Common myeloid progenitor, CD34-positive (primary cell): ENCODE results near the gene UGT2A3.

Experiments used
- CTCF ChIA-PET: fragments of 350-600 bp; sonication (Branson Sonifier 250); formaldehyde crosslinking; loops from one replicate; lab custom pipeline; 2021; ENCODE audit warnings: antibody characterized with exemption; lab: Charles Lee
- POLR2A ChIA-PET: fragments of 350-600 bp; sonication (Branson Sonifier 250); formaldehyde crosslinking; loops from one replicate; lab custom pipeline; 2021; ENCODE audit warnings: antibody characterized with exemption; lab: Charles Lee
- DNase-seq, 3 donors: peaks; one replicate each; pipeline versions ENCODE4 v3.0.0 to v3.0.0-alpha.2; 2013
- H3K27ac ChIP-seq, 2 experiments: 1 replicate in 1 of 2; 2 replicates in 1 of 2; pipeline ENCODE4 v1.7.0; 2013; ENCODE audit warnings: inconsistent platforms in 2 of 2, low read length in 2 of 2, mild to moderate bottlenecking in 2 of 2, low read depth in 1 of 2, moderate library complexity in 1 of 2; ENCODE audit not compliant: severe bottlenecking in 2 of 2, insufficient read depth in 1 of 2, poor library complexity in 1 of 2
- H3K27me3 ChIP-seq, 5 experiments: replicated peaks in 2 of 5; 1 replicate in 3 of 5; 2 replicates in 2 of 5; pipeline versions ENCODE4 v1.6.1 to v1.7.0; 2013; ENCODE audit warnings: low read length in 4 of 5, mild to moderate bottlenecking in 2 of 5, moderate library complexity in 2 of 5, inconsistent platforms in 1 of 5; ENCODE audit not compliant: insufficient read depth in 5 of 5, control insufficient read depth in 4 of 5
- H3K36me3 ChIP-seq, 4 experiments: 1 replicate in 2 of 4; 2 replicates in 2 of 4; pipeline versions ENCODE4 v1.6.1 to v1.7.0; 2013; ENCODE audit warnings: low read length in 3 of 4, control low read depth in 1 of 4, mild to moderate bottlenecking in 1 of 4; ENCODE audit not compliant: control insufficient read depth in 4 of 4, insufficient read depth in 4 of 4
- H3K4me1 ChIP-seq, 4 experiments: 1 replicate in 3 of 4; 2 replicates in 1 of 4; pipeline versions ENCODE4 v1.6.1 to v1.7.1; 2013; ENCODE audit warnings: low read length in 3 of 4, mild to moderate bottlenecking in 3 of 4, control low read depth in 1 of 4, inconsistent platforms in 1 of 4, moderate library complexity in 1 of 4; ENCODE audit not compliant: control insufficient read depth in 4 of 4, insufficient read depth in 4 of 4; ENCODE audit errors: control extremely low read depth in 1 of 4
- H3K4me3 ChIP-seq, 7 experiments: 1 replicate in 4 of 7; 2 replicates in 3 of 7; pipeline versions ENCODE4 v1.5.1 to v1.7.0; 2013; ENCODE audit warnings: mild to moderate bottlenecking in 7 of 7, low read length in 6 of 7, moderate library complexity in 6 of 7, inconsistent platforms in 2 of 7, low read depth in 2 of 7, control low read depth in 1 of 7; ENCODE audit not compliant: insufficient read depth in 4 of 7, control insufficient read depth in 1 of 7; ENCODE audit errors: extremely low read depth in 1 of 7
- H3K9me3 ChIP-seq, 5 experiments: 1 replicate in 4 of 5; 2 replicates in 1 of 5; pipeline versions ENCODE4 v1.6.1 to v1.7.1; 2013; ENCODE audit warnings: low read length in 4 of 5, mild to moderate bottlenecking in 2 of 5, inconsistent platforms in 1 of 5, low read depth in 1 of 5, moderate library complexity in 1 of 5; ENCODE audit not compliant: control insufficient read depth in 4 of 5, insufficient read depth in 2 of 5; ENCODE audit errors: control extremely low read depth in 1 of 5
- WGBS: methylation state at CpG from one replicate; pipeline ENCODE4 v1.1.5; 2013; ENCODE audit not compliant: insufficient coverage; 5-methylcytosine and 5-hydroxymethylcytosine counted together

UGT2A3 gene

GRCh38 chr4:68904786-68905185 is 46.8 kb downstream of the UGT2A3 start:
- H3K27ac ChIP-seq: no peak overlapping the region
- no peaks in the 10 kb centered on the region for H3K9me3 ChIP-seq
- H3K4me3 ChIP-seq: no peak overlapping the region
- WGBS: 59% methylated on average over 6 of the region's 6 CpGs
- no peak for DNase-seq
- no peaks in the 10 kb centered on the region for H3K27me3 ChIP-seq
- no peaks in the 10 kb centered on the region for H3K36me3 ChIP-seq
- POLR2A ChIA-PET: no interaction called here
- H3K4me1 ChIP-seq: no peaks in the 10 kb centered on the region
- CTCF ChIA-PET: no interaction called here

- CTCF ChIA-PET: no interaction called here
- H3K4me1 ChIP-seq: no peaks in the 10 kb centered on the region
- no CpG with 5 or more reads among the region's 1 CpG for WGBS
- H3K27ac ChIP-seq: no peak overlapping the region
- POLR2A ChIA-PET: no interaction called here
- no peak for DNase-seq
- no peaks in the 10 kb centered on the region for H3K36me3 ChIP-seq
- no peaks in the 10 kb centered on the region for H3K27me3 ChIP-seq
- no peak overlapping the region for H3K4me3 ChIP-seq
- no peaks in the 10 kb centered on the region for H3K9me3 ChIP-seq
Observed at GRCh38 chr4:68896749-68897148, 54.9 kb downstream of the UGT2A3 start.

GRCh38 chr4:68895561-68896198 is 55.9 kb downstream of the UGT2A3 start:
- no peak overlapping the region for H3K4me3 ChIP-seq
- H3K27me3 ChIP-seq: no peaks in the 10 kb centered on the region
- CTCF ChIA-PET: no interaction called here
- no peak for DNase-seq
- no peak overlapping the region for H3K27ac ChIP-seq
- POLR2A ChIA-PET: no interaction called here
- no peaks in the 10 kb centered on the region for H3K9me3 ChIP-seq
- WGBS: 93% methylated on average over 3 of the region's 5 CpGs
- H3K36me3 ChIP-seq: no peaks in the 10 kb centered on the region
- H3K4me1 ChIP-seq: no peaks in the 10 kb centered on the region

- H3K9me3 ChIP-seq: no peaks in the 10 kb centered on the region
- no peak for DNase-seq
- H3K4me1 ChIP-seq: no peaks in the 10 kb centered on the region
- CTCF ChIA-PET: interaction anchor here (0.6 kb wide), 1 partner anchor 373 kb away, joined by 3 read pairs; no protein-coding TSS in a partner anchor
- no peak overlapping the region for H3K4me3 ChIP-seq
- no peaks in the 10 kb centered on the region for H3K36me3 ChIP-seq
- H3K27ac ChIP-seq: no peak overlapping the region
- H3K27me3 ChIP-seq: no peaks in the 10 kb centered on the region
- POLR2A ChIA-PET: no interaction called here
- WGBS: no CpG with 5 or more reads among the region's 1 CpG
Observed at GRCh38 chr4:68892861-68893260, 58.7 kb downstream of the UGT2A3 start.

- no peaks in the 10 kb centered on the region for H3K36me3 ChIP-seq
- H3K27ac ChIP-seq: no peak overlapping the region
- DNase-seq: no peak
- H3K4me1 ChIP-seq: no peaks in the 10 kb centered on the region
- ChIA-PET POLR2A (no interaction called here), CTCF (no interaction called here)
- H3K27me3 ChIP-seq: no peaks in the 10 kb centered on the region
- H3K9me3 ChIP-seq: no peaks in the 10 kb centered on the region
- H3K4me3 ChIP-seq: no peak overlapping the region
- WGBS: no CpG with 5 or more reads among the region's 3 CpGs
Observed at GRCh38 chr4:68891678-68892077, 59.9 kb downstream of the UGT2A3 start.

GRCh38 chr4:68885545-68885944 is 66.1 kb downstream of the UGT2A3 start:
- H3K27ac ChIP-seq: no peak overlapping the region
- WGBS: 100% methylated on average over 1 of the region's 1 CpG
- ChIA-PET POLR2A (no interaction called here), CTCF (no interaction called here)
- H3K4me3 ChIP-seq: no peak overlapping the region
- no peaks in the 10 kb centered on the region for H3K36me3 ChIP-seq
- H3K9me3 ChIP-seq: peaks cover 0 to 1% (median 0%) of the 10 kb centered on the region in 5 experiments
- H3K4me1 ChIP-seq: no peaks in the 10 kb centered on the region
- DNase-seq: no peak
- no peaks in the 10 kb centered on the region for H3K27me3 ChIP-seq

- Histone ChIP-seq H3K36me3 (no peaks in the 10 kb centered on the region), H3K9me3 (peaks cover 0 to 1% (median 0%) of the 10 kb centered on the region in 5 experiments), H3K27ac (no peak overlapping the region), H3K27me3 (no peaks in the 10 kb centered on the region), H3K4me3 (no peak overlapping the region), H3K4me1 (no peaks in the 10 kb centered on the region)
- no peak for DNase-seq
- 100% methylated on average over 4 of the region's 6 CpGs for WGBS
- POLR2A ChIA-PET: no interaction called here
- CTCF ChIA-PET: no interaction called here
Observed at GRCh38 chr4:68883870-68884269, 67.7 kb downstream of the UGT2A3 start.
